GM12878 (cell line): ENCODE measurements around the gene EDEM2. TPM values are rescaled to one million over a fixed set of nuclear protein-coding genes. Genes with fewer than 3 reads are reported as not detected.
A peak's percentile ranks its signal among the peaks of the same experiment; 100 is the strongest.

Experiments
- ASH2L ChIP-seq: fragments of 300-600, 200-600 bp; sonication (generic); IDR thresholded peaks from 2 replicates; pipeline ENCODE4 v1.6.1; 2017; ENCODE audit warnings: low read depth, mild to moderate bottlenecking, borderline replicate concordance
- BHLHE40 ChIP-seq, 2 experiments: fragments of 450-650 bp in 1 of 2; IDR thresholded peaks; 2 replicates each; pipeline ENCODE4 v1.6.1; 2011 to 2017; ENCODE audit warnings: low read depth in 2 of 2, borderline replicate concordance in 1 of 2, improper control_type of control experiment in 1 of 2, low read length in 1 of 2, mild to moderate bottlenecking in 1 of 2
- CBX5 ChIP-seq: sonication (generic); IDR thresholded peaks from 2 replicates; pipeline ENCODE4 v1.6.1; 2016; ENCODE audit warnings: low read depth, moderate library complexity, mild to moderate bottlenecking, inconsistent platforms
- FOXM1 ChIP-seq: IDR thresholded peaks from 2 replicates; pipeline ENCODE4 v1.6.1; 2012; ENCODE audit warnings: low read depth, mild to moderate bottlenecking, inconsistent platforms, low read length, moderate library complexity
- NFYA ChIP-seq: IDR thresholded peaks from 2 replicates; pipeline ENCODE4 v1.6.1; 2011; ENCODE audit warnings: low read depth, mild to moderate bottlenecking, low read length, improper control_type of control experiment, borderline replicate concordance
- NKRF ChIP-seq: fragments of 450-650 bp; conservative IDR thresholded peaks from 2 replicates; pipeline ENCODE4 v1.6.1; 2017; ENCODE audit warnings: mild to moderate bottlenecking, moderate library complexity
- POLR2A ChIP-seq: IDR thresholded peaks from 2 replicates; pipeline ENCODE4 v1.6.1; 2011; ENCODE audit warnings: low read depth, mild to moderate bottlenecking, low read length
- POLR2AphosphoS5 ChIP-seq: IDR thresholded peaks from 2 replicates; pipeline ENCODE4 v1.6.1; 2011; ENCODE audit warnings: mild to moderate bottlenecking, low read length, inconsistent platforms
- SMARCA5 ChIP-seq: fragments of 450-650 bp; IDR thresholded peaks from 2 replicates; pipeline ENCODE4 v1.6.1; 2017; ENCODE audit warnings: mild to moderate bottlenecking
- SREBF2 ChIP-seq: IDR thresholded peaks from 2 replicates; pipeline ENCODE4 v1.6.1; 2012; ENCODE audit warnings: mild to moderate bottlenecking, low read length
- SUZ12 ChIP-seq: fragments of 200-600 bp; sonication (generic); IDR thresholded peaks from one replicate; pipeline ENCODE4 v1.6.1; 2018; ENCODE audit warnings: antibody characterized with exemption, mild to moderate bottlenecking; ENCODE audit not compliant: unreplicated experiment
- TCF12 ChIP-seq: IDR thresholded peaks from 2 replicates; pipeline ENCODE4 v1.6.1; 2011; ENCODE audit warnings: low read depth, mild to moderate bottlenecking, low read length
- polyA plus RNA-seq, 11 experiments: library from polyadenylated mRNA; depleted of rRNA in 4 of 11; unstranded in 6 of 11; stranded (reverse) in 5 of 11; fragments of >200 nt; fragmentation: Nextera tagmentation in 4 of 11; fragmentation: Illumina TruSeq in 1 of 11; extraction: Ambion mirVana in 4 of 11; extraction: Trizol in 1 of 11; gene quantifications; 1 replicate in 1 of 11; 2 replicates in 10 of 11; pipeline versions ENCODE4 v1.2.1 to v1.2.3, GENCODE V29; 2011 to 2016; ENCODE audit warnings: inconsistent platforms in 2 of 11, missing spikeins in 2 of 11, low read depth in 1 of 11
- total RNA-seq, 4 experiments: library from RNA; depleted of rRNA in 3 of 4; stranded (reverse); fragments of >200 nt in 3 of 4; fragmentation: Illumina TruSeq in 1 of 4; extraction: Trizol in 1 of 4; gene quantifications; 2 replicates each; pipeline versions ENCODE4 v1.2.1 to v1.2.3, GENCODE V29; 2013 to 2021
- TF ChIP-seq, protein P1 (sequence below): fragments of 450-650 bp; formaldehyde crosslinking; IDR thresholded peaks from 2 replicates; pipeline ENCODE4 v1.5.0; 2022; ENCODE audit warnings: mild to moderate bottlenecking, missing genetic modification characterization
- TF ChIP-seq, protein P2 (sequence below): IDR thresholded peaks from 2 replicates; pipeline ENCODE4 v1.6.1; 2012; ENCODE audit warnings: mild to moderate bottlenecking, low read depth, low read length
- TF ChIP-seq, protein P3 (sequence below): fragments of 450-650 bp; formaldehyde crosslinking; IDR thresholded peaks from 2 replicates; pipeline ENCODE4 v1.4.0; 2022; ENCODE audit warnings: mild to moderate bottlenecking, moderate library complexity

EDEM2 gene
- total and polyA plus RNA-seq, 10 of the 15 experiments (the other 5 are each of a cell fraction or from before 2014, with no cell fraction given), result 9.9 to 24.8 (median 14.8) TPM

DNA sequence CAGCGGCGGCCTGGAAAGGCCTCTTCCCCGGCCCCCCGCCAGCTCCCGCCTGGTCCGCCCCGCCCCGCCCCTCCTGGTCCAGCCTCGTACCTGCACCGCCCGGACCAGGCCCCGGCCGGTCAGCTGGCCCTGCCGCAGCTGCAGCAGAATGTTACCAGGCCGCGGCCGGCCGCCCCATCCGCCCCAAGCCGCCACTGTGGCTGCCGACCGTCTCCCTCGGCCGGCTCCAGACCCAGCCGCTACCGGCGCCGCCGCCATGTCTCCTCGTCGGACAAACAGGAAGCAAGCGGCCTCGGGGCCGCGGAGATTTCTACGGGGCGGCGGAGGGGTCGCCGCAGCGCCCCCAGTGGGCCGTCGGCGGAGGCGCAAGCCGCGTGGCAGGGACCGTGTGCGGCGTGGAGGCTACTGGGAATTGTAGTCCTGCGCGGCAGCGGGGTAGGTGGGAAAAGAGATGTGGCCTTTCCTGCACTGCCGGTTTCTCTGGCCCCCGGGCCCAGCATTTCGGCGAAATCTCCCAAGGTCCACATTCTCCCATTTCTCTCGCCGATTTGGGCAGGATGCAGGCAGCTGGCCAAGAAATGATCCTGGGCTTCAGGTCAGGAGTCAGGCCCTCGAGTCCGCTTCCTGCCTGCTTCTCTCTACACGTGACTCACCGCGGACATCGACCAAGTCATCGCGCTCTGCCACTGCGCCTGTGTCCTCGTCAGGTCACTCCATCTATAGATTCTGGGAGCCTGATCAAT lies 54.4 kb downstream of the EDEM2 start, which contains the start of gene TRPC4AP (continued):
- TF ChIP-seq SMARCA5 (peak; percentile 97), BHLHE40 (IDR thresholded peaks at IDR 0.05; ENCODE audit: borderline replicate concordance in 1 of 2, low read depth in 2 of 2, low read length in 1 of 2) (peak; percentile 40 to 74; a peak in 3 of 4 replicates), POLR2AphosphoS5 (peak; percentile 85), TCF12 (no peak), POLR2A (peak; percentile 96), CBX5 (no peak), NKRF (peak; percentile 84), SUZ12 (no peak), SREBF2 (no peak), NFYA (no peak), FOXM1 (no peak), ASH2L (no peak; the same call in 1 of the 2 replicates)
- TF ChIP-seq, protein P1, sequence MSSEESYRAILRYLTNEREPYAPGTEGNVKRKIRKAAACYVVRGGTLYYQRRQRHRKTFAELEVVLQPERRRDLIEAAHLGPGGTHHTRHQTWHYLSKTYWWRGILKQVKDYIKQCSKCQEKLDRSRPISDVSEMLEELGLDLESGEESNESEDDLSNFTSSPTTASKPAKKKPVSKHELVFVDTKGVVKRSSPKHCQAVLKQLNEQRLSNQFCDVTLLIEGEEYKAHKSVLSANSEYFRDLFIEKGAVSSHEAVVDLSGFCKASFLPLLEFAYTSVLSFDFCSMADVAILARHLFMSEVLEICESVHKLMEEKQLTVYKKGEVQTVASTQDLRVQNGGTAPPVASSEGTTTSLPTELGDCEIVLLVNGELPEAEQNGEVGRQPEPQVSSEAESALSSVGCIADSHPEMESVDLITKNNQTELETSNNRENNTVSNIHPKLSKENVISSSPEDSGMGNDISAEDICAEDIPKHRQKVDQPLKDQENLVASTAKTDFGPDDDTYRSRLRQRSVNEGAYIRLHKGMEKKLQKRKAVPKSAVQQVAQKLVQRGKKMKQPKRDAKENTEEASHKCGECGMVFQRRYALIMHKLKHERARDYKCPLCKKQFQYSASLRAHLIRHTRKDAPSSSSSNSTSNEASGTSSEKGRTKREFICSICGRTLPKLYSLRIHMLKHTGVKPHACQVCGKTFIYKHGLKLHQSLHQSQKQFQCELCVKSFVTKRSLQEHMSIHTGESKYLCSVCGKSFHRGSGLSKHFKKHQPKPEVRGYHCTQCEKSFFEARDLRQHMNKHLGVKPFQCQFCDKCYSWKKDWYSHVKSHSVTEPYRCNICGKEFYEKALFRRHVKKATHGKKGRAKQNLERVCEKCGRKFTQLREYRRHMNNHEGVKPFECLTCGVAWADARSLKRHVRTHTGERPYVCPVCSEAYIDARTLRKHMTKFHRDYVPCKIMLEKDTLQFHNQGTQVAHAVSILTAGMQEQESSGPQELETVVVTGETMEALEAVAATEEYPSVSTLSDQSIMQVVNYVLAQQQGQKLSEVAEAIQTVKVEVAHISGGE (CRISPR knock-in tag), result no peak
- TF ChIP-seq, protein P2, sequence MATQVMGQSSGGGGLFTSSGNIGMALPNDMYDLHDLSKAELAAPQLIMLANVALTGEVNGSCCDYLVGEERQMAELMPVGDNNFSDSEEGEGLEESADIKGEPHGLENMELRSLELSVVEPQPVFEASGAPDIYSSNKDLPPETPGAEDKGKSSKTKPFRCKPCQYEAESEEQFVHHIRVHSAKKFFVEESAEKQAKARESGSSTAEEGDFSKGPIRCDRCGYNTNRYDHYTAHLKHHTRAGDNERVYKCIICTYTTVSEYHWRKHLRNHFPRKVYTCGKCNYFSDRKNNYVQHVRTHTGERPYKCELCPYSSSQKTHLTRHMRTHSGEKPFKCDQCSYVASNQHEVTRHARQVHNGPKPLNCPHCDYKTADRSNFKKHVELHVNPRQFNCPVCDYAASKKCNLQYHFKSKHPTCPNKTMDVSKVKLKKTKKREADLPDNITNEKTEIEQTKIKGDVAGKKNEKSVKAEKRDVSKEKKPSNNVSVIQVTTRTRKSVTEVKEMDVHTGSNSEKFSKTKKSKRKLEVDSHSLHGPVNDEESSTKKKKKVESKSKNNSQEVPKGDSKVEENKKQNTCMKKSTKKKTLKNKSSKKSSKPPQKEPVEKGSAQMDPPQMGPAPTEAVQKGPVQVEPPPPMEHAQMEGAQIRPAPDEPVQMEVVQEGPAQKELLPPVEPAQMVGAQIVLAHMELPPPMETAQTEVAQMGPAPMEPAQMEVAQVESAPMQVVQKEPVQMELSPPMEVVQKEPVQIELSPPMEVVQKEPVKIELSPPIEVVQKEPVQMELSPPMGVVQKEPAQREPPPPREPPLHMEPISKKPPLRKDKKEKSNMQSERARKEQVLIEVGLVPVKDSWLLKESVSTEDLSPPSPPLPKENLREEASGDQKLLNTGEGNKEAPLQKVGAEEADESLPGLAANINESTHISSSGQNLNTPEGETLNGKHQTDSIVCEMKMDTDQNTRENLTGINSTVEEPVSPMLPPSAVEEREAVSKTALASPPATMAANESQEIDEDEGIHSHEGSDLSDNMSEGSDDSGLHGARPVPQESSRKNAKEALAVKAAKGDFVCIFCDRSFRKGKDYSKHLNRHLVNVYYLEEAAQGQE, result 0 out of 2 replicates have a peak, but pooled peaks have one; percentile 34
- TF ChIP-seq, protein P3, sequence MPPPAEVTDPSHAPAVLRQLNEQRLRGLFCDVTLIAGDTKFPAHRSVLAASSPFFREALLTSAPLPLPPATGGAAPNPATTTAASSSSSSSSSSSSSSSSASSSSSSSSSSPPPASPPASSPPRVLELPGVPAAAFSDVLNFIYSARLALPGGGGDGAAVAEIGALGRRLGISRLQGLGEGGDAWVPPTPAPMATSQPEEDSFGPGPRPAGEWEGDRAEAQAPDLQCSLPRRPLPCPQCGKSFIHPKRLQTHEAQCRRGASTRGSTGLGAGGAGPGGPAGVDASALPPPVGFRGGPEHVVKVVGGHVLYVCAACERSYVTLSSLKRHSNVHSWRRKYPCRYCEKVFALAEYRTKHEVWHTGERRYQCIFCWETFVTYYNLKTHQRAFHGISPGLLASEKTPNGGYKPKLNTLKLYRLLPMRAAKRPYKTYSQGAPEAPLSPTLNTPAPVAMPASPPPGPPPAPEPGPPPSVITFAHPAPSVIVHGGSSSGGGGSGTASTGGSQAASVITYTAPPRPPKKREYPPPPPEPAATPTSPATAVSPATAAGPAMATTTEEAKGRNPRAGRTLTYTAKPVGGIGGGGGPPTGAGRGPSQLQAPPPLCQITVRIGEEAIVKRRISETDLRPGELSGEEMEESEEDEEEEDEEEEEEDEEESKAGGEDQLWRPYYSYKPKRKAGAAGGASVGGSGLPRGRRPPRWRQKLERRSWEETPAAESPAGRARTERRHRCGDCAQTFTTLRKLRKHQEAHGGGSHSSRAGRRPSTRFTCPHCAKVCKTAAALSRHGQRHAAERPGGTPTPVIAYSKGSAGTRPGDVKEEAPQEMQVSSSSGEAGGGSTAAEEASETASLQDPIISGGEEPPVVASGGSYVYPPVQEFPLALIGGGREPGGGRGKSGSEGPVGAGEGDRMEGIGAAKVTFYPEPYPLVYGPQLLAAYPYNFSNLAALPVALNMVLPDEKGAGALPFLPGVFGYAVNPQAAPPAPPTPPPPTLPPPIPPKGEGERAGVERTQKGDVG, result no peak
